Activated naive CD4-positive, alpha-beta T cell treated with anti-CD3 and anti-CD28 coated beads for 36 hours (primary cell): Measurements from ENCODE around the gene VAV2. TPM values are rescaled to one million over a fixed set of nuclear protein-coding genes. Genes with fewer than 3 reads are reported as not detected.

Experiments
- CTCF ChIA-PET: fragments of 350-600 bp; sonication (Branson Sonifier 250); formaldehyde crosslinking; loops from one replicate; lab custom pipeline; 2021; ENCODE audit warnings: antibody characterized with exemption; lab: Charles Lee
- DNase-seq: peaks from one replicate; pipeline ENCODE4 v3.0.0-alpha.2; 2020
- H3K27ac Mint-ChIP-seq: one replicate; pipeline ENCODE4 v1.8.0; 2021; ENCODE audit warnings: mild to moderate bottlenecking, mixed read lengths
- H3K27me3 Mint-ChIP-seq: one replicate; pipeline ENCODE4 v1.8.0; 2021; ENCODE audit warnings: low read depth, mixed read lengths
- H3K36me3 Mint-ChIP-seq: one replicate; pipeline ENCODE4 v1.8.0; 2021; ENCODE audit warnings: low read depth, mixed read lengths
- H3K4me1 Mint-ChIP-seq: one replicate; pipeline ENCODE4 v1.8.0; 2021; ENCODE audit warnings: low read depth, mixed read lengths
- H3K4me3 Mint-ChIP-seq: one replicate; pipeline ENCODE4 v1.8.0; 2021; ENCODE audit warnings: mild to moderate bottlenecking, moderate library complexity, mixed read lengths
- H3K9me3 Mint-ChIP-seq: one replicate; pipeline ENCODE4 v1.8.0; 2021; ENCODE audit warnings: mixed read lengths
- intact Hi-C: fragments of 100-400 bp; cut with micrococcal nuclease; formaldehyde crosslinking; loops from one replicate; pipeline ENCODE4 v1.15.1; 2023
- total RNA-seq, 2 experiments: library from RNA; stranded (reverse); gene quantifications; one replicate each; pipeline ENCODE4 v1.2.3, GENCODE V29; 2021

The VAV2 gene
- total RNA-seq, 2 experiments from 2014 or later, result 3.4 to 3.8 TPM

DNA sequence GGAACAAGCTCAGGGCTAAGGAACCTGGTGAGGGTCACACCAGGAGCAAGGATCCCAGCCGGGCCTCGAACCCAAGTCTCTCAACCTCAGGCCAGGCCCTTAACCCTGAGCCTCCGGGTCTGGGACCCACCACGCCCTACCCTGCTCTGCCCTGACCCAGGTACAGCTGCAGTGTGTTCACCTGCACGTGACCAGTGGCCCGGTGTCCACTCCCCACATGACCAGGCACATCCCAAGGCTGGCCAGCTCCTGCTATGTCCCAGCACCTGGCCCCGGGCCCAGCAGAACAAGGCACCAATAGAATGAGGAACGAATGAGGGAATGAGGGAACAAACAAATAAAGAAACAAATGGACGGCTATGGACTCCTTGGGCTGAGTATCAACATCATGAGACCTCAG lies 142.0 kb downstream of the VAV2 start:
- CTCF ChIA-PET, result interaction anchor here (0.6 kb wide), 1 partner anchor 140 kb away, joined by 3 read pairs; no protein-coding TSS in a partner anchor
- no peaks in the 10 kb centered on the region for H3K4me1 Mint-ChIP-seq
- intact Hi-C loops, result no loop called here
- H3K36me3 Mint-ChIP-seq, result no peaks in the 10 kb centered on the region
- H3K9me3 Mint-ChIP-seq, result no peaks in the 10 kb centered on the region
- H3K27me3 Mint-ChIP-seq, result no peaks in the 10 kb centered on the region
- no peak overlapping the region for H3K27ac Mint-ChIP-seq
- no peak for DNase-seq
- H3K4me3 Mint-ChIP-seq, result no peak overlapping the region

DNA sequence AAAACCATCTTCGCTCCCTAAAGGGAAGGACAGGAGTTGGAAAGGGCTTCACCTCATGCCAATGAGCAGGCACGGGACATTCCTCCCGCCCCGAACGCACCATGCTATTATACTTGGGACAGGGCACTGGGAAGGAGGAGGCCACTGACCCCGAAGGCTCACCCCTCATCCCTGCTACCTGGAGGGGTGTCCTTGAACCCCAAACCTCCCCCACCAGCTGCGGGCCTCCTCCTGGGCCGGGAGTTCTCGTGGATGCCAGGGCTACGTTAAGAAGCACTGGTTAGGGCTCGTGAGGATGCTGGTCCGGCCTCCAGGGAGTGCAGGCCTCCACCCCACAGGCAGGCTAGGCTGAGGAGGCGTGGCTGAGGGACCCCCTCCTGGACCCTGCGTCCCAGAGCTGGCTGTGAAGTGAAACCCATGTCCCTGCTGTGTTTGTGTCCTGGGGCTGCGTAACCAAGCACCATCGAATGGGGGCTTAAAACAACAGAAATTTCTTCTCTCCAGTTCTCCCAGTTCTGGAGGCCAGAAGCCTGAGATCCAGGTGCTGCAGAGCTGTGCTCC lies 142.9 kb downstream of the VAV2 start:
- H3K27ac Mint-ChIP-seq, result no peak overlapping the region
- intact Hi-C loops, result no loop called here
- no peak overlapping the region for H3K4me3 Mint-ChIP-seq

DNA sequence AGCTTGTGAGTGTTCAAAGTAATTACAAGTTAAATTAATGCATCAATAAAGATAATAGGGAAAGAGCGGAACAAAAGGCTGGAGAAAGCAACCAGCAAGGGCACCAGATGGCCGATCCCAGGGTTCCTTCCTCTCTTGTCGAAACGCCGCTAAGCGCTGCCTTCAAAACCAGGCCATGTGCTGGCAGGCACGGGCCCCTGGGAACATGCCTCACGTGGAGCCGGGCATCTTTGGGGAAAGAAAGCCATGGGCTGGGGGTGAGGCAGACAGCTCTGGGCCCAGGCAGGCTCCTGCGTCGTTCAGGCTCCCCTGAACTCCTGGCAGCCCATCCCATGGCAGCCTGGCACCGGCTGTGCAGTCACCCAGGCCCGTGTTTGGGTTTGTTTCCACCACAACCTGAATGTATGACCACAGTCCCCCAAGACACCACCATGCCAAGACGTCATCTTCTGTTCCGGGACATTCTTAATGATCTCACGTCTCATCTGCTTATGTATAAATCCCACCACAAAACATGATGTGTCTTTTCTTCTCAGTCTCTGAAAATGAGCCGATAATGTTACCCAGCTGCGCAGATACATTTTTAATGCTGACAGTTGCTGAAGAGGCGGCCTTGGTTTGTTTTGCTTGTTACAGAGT lies 143.5 kb downstream of the VAV2 start:
- H3K27me3 Mint-ChIP-seq, result peaks cover under 1% of the 10 kb centered on the region
- no peaks in the 10 kb centered on the region for H3K4me1 Mint-ChIP-seq
- H3K4me3 Mint-ChIP-seq, result no peak overlapping the region
- CTCF ChIA-PET, result no interaction called here
- no peaks in the 10 kb centered on the region for H3K36me3 Mint-ChIP-seq
- DNase-seq, result no peak
- no peak overlapping the region for H3K27ac Mint-ChIP-seq
- H3K9me3 Mint-ChIP-seq, result no peaks in the 10 kb centered on the region
- intact Hi-C loops, result no loop called here

More for the DNA sequence above, 142.9 kb downstream of the VAV2 start:
- Mint-ChIP-seq H3K4me1 (no peaks in the 10 kb centered on the region), H3K27me3 (no peaks in the 10 kb centered on the region), H3K9me3 (no peaks in the 10 kb centered on the region), H3K36me3 (no peaks in the 10 kb centered on the region)
- CTCF ChIA-PET, result interaction anchor here (0.6 kb wide), 1 partner anchor 31 kb away, joined by 5 read pairs; no protein-coding TSS in a partner anchor
- DNase-seq, result no peak

DNA sequence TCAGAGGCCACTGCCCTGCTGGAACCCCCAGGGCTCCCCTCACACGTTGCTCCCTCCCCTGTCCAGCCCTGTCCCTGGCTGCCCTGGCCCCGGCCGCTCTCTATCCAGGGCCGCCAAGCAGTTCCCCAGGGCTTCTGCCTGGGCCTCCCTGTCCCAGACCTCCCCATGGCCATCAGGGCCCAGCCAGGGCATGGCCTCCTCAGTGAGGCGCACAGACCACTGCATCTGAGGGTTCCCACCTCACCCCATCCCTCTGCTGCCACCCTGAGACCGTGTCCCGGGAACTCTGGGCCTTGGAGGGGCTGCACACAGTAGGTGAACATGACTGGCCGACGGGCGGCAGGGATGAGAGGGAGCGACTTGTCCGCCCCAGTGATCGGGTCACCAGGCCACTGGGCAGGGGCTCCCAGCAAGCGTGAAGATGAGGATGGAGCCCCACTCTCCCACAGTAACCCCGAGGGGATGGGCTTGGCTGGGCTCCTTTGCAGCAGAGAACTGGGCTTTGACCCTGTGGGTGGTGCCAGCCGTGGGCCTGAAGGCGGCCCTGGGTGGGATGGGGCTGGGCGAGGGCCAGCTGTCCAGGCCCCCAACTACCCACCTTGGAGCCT lies 145.5 kb downstream of the VAV2 start:
- Mint-ChIP-seq H3K9me3 (no peaks in the 10 kb centered on the region), H3K27ac (no peak overlapping the region), H3K4me1 (no peaks in the 10 kb centered on the region), H3K4me3 (no peak overlapping the region), H3K27me3 (peaks cover 3% of the 10 kb centered on the region), H3K36me3 (no peaks in the 10 kb centered on the region)
- intact Hi-C loops, result no loop called here
- no peak for DNase-seq
- CTCF ChIA-PET, result no interaction called here

DNA sequence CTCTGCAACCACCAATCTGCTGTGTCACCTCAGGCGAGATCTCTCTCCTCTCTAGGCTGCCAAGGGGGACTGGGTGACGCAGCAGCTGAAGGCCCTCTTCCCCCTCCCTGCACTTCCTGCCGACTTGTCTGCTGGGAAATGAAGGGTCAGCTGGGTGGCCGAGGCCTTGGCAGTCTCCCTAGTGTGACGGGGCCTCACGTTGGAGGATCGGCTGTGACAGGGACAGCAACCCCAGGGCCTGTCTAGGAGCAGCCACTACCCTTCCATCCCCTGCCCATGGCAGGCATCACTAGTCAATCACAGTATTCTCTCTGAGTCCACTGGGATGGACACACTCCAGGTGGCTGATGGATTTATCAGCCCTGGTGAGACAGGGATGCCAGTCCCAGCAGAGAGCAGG lies 146.7 kb downstream of the VAV2 start:
- H3K4me1 Mint-ChIP-seq, result no peaks in the 10 kb centered on the region
- H3K9me3 Mint-ChIP-seq, result no peaks in the 10 kb centered on the region
- no peaks in the 10 kb centered on the region for H3K36me3 Mint-ChIP-seq
- CTCF ChIA-PET, result no interaction called here
- peaks cover 3% of the 10 kb centered on the region for H3K27me3 Mint-ChIP-seq
- peak; percentile 30 for DNase-seq
- no peak overlapping the region for H3K27ac Mint-ChIP-seq
- no peak overlapping the region for H3K4me3 Mint-ChIP-seq
- intact Hi-C loops, result no loop called here

DNA sequence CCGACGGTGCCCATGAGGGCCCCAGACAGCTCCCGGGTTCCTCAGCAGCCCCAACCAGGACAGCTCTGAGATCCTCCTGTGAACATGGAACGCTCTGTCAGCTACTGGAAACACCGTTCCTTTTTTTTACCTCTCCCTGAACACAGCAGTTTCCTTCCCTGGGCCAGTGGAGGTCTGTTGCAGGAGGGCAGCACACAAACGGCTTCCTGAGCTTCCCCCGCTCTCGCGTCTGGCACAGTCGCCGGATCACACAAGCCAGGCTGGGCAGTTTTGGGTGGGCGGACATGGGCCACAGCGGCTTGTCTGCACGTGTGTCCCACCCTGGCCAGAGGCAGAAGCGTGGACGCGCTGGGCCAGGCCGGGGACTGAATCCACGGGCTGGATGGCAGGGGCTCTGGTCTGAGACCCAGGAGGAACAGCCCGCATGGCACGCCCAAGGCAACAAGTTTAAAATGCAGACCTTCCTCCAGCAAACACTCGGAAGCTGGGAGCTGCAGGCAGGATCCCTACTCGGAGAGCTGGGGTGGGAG lies 147.2 kb downstream of the VAV2 start:
- Mint-ChIP-seq H3K4me3 (no peak overlapping the region), H3K27me3 (peaks cover 3% of the 10 kb centered on the region), H3K27ac (no peak overlapping the region), H3K9me3 (no peaks in the 10 kb centered on the region), H3K36me3 (no peaks in the 10 kb centered on the region), H3K4me1 (no peaks in the 10 kb centered on the region)
- CTCF ChIA-PET, result interaction anchor here (0.9 kb wide), 1 partner anchor 149 kb away, joined by 3 read pairs; no protein-coding TSS in a partner anchor
- no peak for DNase-seq
- intact Hi-C loops, result no loop called here

DNA sequence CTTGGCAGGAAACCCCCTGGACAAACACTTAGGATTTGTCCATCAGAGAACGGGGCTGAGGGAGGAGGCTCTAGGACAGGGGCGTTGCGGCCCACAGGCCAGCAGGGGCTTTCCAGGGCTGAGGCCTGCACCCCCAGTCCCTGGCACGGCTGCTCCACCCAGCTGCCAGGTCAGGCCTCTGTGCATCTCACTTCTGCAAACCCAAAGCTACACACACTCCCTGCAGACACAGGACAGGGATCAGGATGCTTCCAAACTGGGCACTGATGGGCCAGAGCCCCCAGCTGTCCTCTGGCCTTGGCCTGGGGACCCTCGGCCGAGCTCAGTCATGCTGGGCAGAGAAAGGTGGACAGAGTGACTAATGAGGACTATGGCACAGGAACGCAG lies 147.7 kb downstream of the VAV2 start:
- no peak for DNase-seq
- intact Hi-C loops, result no loop called here
- no peak overlapping the region for H3K27ac Mint-ChIP-seq
- H3K36me3 Mint-ChIP-seq, result no peaks in the 10 kb centered on the region
- CTCF ChIA-PET, result interaction anchor here (0.9 kb wide), 1 partner anchor 150 kb away, joined by 3 read pairs; no protein-coding TSS in a partner anchor
- no peaks in the 10 kb centered on the region for H3K4me1 Mint-ChIP-seq
- peaks cover 3% of the 10 kb centered on the region for H3K27me3 Mint-ChIP-seq
- H3K4me3 Mint-ChIP-seq, result no peak overlapping the region
- H3K9me3 Mint-ChIP-seq, result no peaks in the 10 kb centered on the region

DNA sequence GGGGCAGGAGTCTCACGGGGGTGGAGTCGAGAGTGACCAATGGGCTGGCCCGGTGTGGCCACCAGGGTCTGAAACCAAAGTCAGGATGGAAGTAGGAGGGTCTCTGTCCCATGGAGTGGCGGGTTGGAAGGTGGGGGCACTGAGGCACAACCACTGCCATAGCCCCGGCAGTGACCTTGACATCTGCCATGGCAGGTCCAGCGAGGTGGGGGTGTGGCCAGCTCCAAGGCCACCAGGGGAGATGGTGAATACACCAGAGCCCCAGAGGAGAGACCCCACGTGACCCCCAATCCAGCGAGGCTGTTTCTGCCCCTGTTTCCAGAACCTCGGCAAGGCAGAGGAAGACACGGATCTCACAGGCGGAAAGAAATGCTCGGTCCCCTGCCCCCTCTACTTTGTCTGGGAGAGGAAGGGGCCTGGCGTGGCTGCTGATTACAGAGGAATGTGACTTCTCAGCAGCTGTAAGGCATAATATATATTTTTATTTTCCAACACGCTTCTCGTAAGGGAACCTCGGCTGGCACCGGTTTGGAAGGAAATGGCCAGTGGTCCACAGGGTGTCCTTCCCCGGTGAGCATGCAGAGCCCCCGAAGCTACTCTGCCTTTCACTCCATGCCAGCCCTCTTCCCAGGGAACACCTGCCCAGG lies 148.2 kb downstream of the VAV2 start:
- H3K4me3 Mint-ChIP-seq, result no peak overlapping the region
- intact Hi-C loops, result no loop called here
- H3K36me3 Mint-ChIP-seq, result no peaks in the 10 kb centered on the region
- H3K27ac Mint-ChIP-seq, result no peak overlapping the region
- CTCF ChIA-PET, result interaction anchor here (0.9 kb wide), 1 partner anchor 150 kb away, joined by 3 read pairs; no protein-coding TSS in a partner anchor
- H3K4me1 Mint-ChIP-seq, result no peaks in the 10 kb centered on the region
- no peaks in the 10 kb centered on the region for H3K9me3 Mint-ChIP-seq
- peaks cover 3% of the 10 kb centered on the region for H3K27me3 Mint-ChIP-seq
- DNase-seq, result no peak

DNA sequence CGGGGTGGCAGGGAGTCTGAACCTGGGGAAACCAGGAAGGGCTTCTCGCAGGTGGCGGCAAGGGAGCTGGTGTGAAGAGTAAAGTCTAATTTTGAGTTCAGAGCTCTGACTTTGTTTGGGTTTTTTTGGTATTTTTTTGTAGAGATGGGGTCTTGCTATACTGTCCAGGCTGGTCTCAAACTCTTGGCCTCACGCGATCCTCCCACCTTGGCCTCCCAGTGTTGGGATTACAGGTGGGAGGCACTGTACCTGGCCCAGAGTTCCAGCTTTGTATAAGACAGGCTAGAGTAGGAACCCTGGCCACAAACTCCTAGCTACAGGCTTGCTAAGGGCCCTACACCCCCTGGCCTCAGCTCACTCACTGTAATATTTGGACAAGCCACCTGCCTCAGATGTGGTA lies 148.9 kb downstream of the VAV2 start:
- Mint-ChIP-seq H3K36me3 (no peaks in the 10 kb centered on the region), H3K27me3 (peaks cover 3% of the 10 kb centered on the region), H3K9me3 (no peaks in the 10 kb centered on the region), H3K4me1 (no peaks in the 10 kb centered on the region), H3K4me3 (no peak overlapping the region), H3K27ac (no peak overlapping the region)
- intact Hi-C loops, result no loop called here
- CTCF ChIA-PET, result no interaction called here
- no peak for DNase-seq

DNA sequence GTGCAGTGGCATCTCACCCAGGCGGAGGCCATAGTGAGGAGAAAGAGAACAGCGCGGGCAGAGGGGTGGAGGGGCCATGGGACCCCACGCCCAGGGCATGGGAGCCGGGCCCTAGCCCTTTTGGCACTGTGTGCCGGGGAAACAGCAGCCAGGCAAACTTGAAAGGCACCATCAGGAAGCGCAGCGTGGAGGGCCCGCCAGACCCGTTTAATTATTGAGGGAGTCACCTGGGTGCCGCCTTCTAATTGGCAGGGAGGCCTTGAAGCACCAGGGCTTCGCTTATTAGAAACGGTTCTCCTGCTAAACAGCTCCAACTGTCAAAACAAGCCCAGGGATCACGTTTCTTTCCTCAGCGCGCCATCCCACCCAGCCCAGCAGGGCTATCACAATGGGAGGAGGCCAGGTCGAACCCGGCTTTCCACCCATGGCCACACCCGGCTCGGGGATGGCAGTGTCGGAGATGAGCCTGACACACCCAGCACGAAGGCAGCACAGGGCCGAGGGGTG lies 149.3 kb downstream of the VAV2 start:
- CTCF ChIA-PET, result no interaction called here
- Mint-ChIP-seq H3K4me1 (no peaks in the 10 kb centered on the region), H3K36me3 (no peaks in the 10 kb centered on the region), H3K27ac (no peak overlapping the region), H3K4me3 (no peak overlapping the region), H3K9me3 (no peaks in the 10 kb centered on the region), H3K27me3 (peaks cover 3% of the 10 kb centered on the region)
- intact Hi-C loops, result no loop called here
- DNase-seq, result no peak

DNA sequence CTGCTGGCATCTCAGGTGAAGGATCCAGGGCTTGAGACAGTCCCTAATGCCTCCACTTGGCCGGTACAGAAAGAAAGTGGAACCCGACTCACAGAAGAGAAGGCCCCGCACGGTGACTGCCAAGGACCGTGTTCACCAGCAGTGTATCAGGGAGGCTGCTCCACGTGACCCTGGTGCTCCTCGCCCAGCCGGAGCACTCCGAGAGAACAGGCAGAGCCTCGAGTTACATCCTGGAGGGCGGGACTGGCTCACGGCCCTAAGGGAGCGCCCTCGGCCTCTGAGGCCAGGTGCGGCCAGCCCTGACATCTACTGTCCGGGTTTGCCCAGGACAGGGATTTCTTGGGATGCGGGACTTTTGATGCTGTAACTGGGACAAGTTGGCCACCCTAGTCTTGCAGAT lies 149.9 kb downstream of the VAV2 start:
- no peaks in the 10 kb centered on the region for H3K9me3 Mint-ChIP-seq
- H3K4me1 Mint-ChIP-seq, result no peaks in the 10 kb centered on the region
- CTCF ChIA-PET, result no interaction called here
- no peaks in the 10 kb centered on the region for H3K36me3 Mint-ChIP-seq
- intact Hi-C loops, result no loop called here
- no peak overlapping the region for H3K27ac Mint-ChIP-seq
- H3K27me3 Mint-ChIP-seq, result peaks cover 3% of the 10 kb centered on the region
- DNase-seq, result no peak
- no peak overlapping the region for H3K4me3 Mint-ChIP-seq

DNA sequence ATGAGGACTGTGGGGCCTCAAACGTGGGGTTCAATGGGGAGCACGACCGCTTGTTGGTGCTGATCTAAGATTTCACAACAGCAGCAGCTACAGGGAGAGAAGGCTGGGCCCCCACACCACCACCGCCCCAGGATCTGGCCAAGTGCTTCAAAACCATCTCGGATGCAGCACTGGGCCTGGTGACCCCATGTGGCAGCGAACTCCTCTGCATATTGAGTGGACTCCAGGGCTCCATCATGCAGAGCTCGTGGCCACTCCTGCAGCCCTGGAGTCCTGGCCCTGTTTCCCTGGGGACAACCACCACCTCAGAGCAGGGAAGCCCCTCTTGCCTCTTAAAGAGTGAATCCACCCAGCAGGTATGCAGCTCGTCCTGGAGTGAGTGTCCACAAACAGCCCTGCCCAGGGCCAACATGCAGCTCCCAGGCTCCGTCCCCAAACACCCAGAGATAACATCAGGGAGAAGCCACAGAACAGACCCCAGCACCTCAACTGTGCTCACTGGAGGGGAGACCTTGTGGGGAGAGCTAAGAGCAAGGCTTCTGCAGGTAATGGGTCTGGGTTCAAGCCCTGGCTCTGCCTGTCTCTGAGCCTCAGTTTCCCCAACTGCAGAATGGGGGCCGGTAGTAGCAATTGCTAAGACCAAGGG lies 150.8 kb downstream of the VAV2 start:
- Mint-ChIP-seq H3K27me3 (peaks cover 3% of the 10 kb centered on the region), H3K27ac (no peak overlapping the region), H3K9me3 (no peaks in the 10 kb centered on the region), H3K36me3 (no peaks in the 10 kb centered on the region), H3K4me1 (no peaks in the 10 kb centered on the region), H3K4me3 (no peak overlapping the region)
- CTCF ChIA-PET, result interaction anchor here (0.8 to 1.0 kb wide), 2 partner anchors 99 to 153 kb away, joined by 3 read pairs; no protein-coding TSS in a partner anchor
- intact Hi-C loops, result no loop called here
- DNase-seq, result no peak
